Middle frontal gyrus (tissue), 1 donor: ENCODE data around the gene MT1F.
"Not testable (repeated sequence)": the region's sequence is repeated elsewhere in the genome, so short reads cannot be mapped to it uniquely, and the experiment has no call there.

Experiments used
- DNase-seq: peaks from one replicate; pipeline ENCODE4 v3.0.0-alpha.2; 2015; ENCODE audit warnings: low spot score; ENCODE audit errors: extremely low spot score

MT1F gene

DNA sequence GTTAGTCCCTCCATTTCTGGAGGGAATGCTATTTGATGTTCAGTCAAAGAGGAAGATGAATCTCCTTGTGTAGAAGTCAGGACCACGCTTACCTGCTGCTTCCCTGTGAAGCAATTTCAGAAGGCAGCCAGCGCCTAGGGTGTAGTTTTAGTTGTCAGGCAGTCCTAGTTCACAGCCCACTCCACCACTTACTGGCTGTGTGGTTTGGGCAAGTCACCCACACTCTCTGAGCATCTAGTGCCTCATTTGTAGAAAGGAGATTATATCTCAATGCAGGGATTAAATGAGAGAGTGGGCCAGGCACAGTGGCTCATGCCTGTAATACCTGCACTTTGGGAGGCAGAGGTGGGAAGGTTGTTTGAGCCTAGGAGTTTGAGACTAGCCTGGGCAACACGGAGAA is 14.4 kb downstream of the MT1F start:
- not testable (repeated sequence) for DNase-seq

DNA sequence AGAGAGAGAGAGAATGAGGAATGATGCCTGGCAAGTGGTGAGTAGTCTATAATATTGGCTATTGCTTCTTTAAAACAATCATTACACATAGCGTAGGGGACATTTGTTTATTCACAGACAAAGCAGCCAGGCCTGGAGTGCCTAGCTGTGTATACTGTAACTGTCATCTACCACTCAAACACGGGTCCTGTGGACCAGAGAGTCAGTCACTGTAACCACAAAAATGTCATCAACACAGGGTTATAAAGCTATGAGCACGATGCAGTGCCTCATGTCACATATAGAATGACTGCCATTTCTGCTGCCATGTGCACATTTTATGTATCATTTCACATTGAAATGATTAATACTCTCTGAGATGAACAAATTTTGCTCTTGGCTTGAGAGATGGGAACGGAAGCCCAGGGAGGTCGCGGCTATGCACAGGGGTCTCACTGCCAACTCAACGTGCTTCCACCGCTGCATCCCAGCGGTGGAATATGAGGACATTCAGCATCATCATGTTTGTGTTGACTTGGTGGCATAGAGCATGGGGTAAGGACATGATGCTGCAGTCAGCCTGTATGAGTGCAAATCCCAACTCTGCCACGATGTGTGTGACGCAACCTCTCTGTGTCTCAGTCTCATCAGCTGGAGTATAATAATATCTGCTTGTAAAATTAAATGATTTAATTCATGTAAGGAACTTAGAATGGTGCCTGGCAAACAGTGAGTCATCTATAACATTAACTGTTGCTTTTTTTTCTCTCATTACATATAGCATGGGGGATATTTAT is 15.2 kb downstream of the MT1F start:
- no peak for DNase-seq

DNA sequence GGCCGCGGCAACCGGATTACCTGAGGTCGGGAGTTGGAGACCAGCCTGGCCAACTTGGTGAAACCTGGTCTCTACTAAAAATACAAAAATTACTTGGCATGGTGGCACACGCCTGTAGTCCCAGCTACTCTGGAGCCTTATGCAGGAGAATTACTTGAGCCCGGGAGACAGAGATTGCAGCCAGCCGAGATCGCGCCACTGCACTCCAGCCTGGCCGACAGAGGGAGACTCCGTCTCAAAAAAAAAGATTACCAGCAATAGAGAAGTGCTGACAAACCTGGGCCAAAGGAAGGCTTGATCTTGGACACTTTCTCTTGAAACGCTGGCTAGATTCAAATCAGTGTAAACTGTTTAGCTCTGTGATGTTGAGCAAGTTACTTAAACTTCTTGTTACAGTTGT is 16.2 kb downstream of the MT1F start:
- no peak for DNase-seq

DNA sequence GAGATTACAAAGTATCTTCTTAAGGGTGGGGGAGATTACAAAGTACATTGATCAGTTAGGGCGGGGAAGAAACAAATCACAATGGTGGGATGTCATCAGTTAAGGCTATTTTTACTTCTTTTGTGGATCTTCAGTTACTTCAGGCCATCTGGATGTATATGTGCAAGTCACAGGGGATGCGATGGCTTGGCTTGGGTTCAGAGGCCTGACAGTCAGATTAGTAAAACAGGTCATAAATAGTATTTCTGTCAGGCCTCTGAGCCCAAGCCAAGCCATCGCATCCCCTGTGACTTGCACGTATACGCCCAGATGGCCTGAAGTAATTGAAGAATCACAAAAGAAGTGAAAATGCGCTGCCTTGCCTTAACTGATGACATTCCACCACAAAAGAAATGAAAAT is 16.8 kb downstream of the MT1F start:
- DNase-seq: not testable (repeated sequence)

DNA sequence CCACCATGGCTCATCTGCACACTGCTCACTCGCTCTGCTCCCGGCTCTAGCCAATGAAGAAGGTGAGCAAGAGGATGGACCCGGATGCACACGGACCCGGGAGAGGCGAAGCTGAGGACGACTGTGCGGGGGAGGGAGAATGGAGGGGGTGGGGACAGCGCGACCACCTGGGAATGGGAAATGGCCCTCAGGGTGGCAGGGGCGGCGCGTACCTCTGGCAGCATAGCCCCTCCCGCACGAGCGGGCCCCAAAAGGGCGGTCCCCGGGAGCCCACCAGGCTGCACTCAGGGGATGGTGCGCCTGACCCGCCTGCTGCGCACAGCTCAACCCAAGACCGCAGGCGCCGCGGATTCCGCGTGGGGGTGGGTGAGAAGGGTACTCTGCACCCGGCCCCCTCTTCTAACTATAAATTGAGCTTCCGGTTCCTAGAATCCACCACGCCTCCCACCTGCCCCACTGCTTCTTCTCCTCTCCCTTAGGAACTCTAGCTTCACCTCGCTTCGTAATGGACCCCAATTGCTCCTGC is 18.0 kb downstream of the MT1F start:
- DNase-seq: no peak

DNA sequence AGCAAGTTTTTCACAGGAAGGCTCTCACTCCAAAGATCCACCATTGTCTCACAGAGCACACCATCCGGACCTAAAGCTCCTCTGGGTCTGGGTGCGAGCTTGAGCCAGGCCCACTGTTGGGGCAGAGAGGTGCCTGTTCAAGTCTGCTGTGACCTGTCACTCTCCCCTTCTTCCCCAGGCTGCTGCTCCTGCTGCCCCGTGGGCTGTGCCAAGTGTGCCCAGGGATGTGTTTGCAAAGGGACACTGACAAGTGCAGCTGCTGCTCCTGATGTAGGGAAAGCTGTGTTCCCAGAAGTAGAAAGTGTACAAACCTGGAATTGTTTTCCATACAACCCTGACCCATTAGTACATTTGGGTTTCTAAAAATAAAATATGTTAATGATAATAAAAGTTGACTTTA is 19.7 kb downstream of the MT1F start:
- DNase-seq: no peak

DNA sequence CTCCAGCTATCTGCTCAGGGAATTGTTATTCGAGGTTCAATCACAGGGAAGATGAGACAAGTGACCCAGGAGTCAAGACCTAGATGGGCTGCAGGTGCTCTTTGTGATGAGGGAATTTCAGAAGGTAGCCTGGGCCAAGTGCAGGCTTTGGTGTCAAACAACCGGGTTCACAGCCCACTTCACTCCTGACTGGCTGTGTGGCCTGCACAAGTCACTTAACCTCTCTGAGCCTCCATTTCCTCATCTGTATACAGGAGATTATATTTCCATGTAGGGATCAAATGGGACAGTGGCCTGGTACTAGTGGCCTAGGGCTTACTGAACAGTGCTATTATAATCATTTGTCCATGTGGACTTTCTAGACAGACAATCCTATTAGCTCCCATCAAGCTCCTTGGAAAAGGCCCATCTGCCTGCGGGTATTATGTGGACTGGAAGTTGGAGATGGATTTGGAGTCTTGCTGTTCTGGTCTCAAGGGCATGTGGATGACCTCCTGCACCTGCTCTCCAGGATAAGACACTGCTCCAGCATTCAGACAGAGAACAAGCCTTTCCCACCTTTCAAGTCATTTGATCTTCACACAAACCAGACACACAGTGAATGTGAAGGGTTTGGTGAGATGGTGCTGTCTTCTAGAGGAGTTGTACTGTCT is 21.4 kb downstream of the MT1F start:
- DNase-seq: no peak

DNA sequence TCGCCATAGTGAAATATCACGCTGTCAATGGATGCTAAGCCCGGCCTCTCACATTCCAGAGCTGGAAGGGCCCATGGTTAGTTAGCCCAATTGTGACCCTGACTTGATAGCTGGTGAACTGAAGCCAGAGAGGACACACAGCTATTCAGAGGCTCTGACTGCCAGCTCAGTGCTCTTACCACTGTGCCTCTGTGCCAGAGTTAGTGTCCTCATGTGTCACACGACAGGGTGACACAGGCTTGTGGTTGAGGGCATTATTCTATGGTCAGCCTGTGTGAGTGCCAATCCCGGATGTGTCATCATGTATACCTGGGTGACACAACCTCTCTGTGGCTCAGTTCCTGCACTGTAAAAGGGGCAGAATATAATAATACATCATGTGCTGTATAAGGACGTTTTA is 22.1 kb downstream of the MT1F start:
- no peak for DNase-seq

DNA sequence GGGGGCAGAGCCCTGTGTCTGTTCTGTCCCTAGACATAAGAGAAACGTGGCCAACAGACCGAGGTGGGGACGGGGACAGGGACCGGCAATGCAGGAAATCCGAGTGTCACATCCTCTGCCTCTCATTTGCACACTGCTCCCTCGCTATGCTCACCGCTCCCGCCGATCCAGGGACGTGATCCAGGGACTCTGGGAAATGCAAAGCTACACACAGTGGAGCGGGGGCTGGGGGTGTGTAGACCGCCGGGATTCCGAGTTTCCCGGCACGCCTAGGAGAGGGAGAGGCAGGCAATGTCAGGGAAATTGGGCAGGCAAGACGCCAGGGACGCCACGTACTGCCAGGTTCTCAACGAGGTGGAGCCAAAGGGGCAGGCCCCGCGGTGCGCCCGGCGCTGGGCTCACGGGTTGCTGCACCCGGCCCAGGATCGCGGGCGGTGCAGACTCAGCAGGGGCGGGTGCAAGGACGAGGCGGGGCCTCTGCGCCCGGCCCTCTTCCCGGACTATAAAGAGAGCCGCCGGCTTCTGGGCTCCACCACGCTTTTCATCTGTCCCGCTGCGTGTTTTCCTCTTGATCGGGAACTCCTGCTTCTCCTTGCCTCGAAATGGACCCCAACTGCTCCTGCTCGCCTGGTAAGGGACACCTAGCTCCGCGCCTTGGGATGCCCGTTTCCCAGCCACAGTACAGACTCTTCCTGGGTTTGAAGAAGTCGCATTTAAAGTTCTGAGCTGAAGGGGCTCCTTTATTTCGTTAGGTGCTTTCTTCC is 24.4 kb downstream of the MT1F start, which contains the start of gene MT1X:
Gene MT1X (plus strand): TSS at position 532 of the 764 bp plus-strand sequence. CDS start 71 bp downstream, at position 603.
- peak; percentile 73 for DNase-seq

DNA sequence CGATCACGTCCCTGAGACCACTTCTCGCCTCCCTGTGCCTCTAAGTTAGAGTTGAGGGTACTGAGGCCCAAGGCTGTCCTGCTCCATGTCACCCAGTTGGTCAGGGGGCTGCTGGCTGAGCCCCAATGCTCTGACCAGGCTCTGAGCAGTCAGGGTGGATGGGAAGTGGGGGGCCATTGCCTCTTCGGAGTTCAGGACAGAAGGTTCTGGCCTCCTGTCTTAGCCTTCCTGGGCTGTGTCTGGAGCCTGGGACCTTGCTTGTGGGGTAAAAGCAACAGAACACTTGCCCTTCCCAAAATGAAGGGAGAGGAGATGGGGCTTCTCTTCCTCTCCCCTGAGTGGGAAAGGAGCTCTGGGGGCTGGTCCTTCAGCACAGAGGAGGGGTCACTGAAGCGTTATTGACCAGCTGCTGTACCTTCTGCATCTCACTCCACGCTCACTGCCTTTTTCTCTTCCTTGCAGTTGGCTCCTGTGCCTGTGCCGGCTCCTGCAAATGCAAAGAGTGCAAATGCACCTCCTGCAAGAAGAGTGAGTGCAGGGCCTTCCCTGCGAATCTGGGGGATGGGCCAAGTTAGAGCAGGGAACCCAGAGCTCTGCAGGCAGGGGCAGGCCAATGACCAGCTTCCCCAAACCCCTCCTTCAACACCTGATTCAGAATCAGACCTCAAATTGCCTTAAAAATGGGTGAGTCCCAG is 25.1 kb downstream of the MT1F start:
- DNase-seq: no peak

DNA sequence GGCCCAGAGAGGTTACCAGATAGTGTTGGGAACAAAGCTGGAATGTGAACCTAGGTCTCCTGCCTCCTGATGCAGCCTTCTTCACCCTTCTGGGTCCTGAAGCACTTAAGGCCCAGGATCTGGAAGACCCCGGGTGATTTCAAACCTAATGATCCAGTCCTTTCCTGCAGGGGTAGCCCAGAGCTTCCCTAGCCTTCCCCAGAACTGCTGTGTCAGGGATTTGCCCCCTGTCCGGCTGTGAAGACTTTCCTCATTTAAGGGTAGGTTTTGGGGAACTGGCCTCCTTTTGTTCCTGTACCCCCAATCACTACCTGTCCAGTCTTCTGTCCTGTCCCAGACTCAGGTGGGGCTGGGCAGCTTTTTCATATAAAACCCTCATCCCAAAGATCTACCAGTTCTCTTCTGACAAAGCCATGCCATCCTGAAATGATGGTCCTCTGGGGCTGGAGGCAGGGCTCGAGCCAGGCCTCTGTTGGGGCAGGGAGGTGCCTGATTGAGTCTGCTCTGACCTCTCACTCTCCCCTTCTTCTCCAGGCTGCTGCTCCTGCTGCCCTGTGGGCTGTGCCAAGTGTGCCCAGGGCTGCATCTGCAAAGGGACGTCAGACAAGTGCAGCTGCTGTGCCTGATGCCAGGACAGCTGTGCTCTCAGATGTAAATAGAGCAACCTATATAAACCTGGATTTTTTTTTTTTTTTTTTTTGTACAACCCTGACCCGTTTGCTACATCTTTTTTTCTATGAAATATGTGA is 25.8 kb downstream of the MT1F start:
- DNase-seq: no peak

DNA sequence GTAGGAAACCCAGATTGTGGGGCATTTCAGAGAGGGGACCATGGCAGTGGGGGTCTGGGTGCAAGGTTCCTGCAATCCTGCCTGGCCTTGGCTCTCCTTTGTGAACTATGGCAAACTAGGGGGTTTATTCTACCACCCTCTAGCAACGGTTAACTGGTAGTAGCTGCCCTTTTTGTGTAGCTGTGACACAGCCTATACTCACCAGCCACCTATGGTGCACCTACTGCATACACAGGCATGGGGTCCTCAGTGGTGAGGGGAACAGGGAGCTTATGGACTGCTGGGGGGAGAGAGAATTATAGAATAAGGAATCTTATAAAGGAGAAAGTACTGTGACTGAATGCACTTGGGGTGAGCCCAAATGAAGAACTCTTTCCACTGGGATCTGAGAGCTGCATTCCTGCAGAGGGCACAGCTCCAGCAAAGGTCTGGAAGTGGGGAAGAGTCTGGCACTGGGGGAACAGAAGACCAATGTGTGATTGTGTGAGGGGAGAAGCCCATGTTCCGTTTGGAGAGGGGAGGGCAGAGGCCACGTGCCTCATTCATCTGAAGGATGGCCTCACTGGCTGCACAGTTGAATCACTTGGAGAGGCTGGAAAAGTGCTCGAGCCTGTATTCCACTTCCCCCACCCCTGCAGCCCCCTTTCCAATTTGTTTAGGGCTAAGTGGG is 26.6 kb downstream of the MT1F start:
- no peak for DNase-seq

DNA sequence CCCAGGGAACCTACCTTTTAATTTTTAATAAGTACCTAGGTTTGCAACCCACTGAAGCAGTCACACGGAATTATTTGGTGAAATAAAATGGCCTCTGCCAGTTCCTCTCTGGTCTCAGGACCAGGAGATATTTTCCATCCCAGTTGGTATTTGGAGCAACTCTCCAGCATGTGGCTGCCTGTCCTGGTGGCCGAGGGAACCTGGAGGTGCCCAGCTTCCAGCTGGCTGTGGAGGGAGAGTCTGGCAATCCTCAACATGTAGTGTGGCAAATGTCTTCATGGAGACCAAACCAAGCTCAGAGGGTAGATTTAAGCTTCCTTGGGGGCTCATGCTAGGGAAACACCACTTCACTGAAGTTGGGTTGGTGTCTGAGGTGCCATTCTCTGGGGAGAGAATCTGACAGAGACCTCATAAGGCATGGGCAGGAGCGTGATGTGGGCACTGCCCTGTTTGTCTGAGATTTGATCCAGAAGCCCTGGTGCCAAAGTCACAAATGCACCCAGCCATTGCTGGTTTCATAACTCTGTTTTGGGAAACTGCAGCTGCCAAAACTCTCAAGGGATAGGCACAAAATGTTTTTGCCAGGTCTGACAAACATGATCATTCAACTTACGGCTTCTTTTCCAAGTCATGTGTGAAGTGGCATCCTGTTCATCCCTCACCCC is 27.3 kb downstream of the MT1F start:
- DNase-seq: no peak

DNA sequence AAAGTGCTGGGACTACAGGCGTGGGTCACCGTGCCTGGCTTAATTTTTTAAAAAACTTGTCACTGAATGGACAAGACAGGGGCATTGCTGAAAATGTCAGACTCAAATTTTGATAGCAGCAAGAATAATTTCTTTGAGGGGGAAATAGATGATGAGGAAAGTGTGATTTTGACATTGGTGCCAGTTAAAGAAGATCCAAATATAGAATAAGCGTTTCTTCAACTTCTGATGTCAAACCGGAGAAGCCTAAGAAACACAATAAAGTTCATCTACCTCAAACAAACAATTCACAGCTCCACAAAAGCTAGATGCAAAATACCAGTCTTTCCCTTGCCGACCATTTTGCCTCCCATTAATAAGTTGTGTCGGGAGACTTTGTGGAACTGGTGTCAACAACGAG is 29.0 kb downstream of the MT1F start:
- no peak for DNase-seq

DNA sequence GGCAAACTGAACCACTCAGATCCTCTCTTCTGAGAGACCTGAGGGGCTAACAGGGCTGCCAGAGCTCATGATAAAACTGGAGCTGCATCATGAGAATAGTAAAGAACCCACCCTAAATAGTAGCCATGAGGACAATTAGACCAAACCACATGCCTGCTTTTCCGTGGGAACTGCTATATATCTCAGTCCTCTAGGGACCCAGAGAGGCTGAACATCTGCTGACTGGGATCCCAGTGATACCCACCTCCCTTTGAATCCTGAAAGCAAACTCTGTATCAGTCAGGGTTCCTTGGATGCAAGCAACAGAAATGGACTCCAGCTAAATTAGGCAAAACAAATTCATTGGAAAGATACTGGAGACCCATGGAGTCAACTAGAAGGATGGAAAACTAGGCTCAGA is 31.0 kb downstream of the MT1F start:
- no peak for DNase-seq

DNA sequence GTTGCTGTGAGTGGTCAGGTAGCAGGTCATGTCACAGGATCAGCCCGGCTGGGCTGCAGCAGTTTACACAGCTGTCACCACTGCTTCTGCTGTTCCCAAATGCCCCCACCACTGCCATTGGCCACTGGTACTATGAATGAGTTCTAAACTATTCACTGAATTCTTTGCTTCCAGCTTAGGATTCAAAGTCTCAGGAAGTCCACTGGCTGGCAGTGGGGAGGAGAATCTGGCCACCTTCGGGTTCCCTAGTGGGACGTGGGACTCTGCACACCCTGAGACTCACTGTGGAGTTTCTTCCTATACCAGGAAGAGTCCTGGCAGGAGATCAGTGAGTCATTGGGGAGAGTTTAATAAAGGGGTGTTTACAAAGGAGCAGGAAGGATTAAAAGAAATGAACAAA is 31.4 kb downstream of the MT1F start:
- no peak for DNase-seq

DNA sequence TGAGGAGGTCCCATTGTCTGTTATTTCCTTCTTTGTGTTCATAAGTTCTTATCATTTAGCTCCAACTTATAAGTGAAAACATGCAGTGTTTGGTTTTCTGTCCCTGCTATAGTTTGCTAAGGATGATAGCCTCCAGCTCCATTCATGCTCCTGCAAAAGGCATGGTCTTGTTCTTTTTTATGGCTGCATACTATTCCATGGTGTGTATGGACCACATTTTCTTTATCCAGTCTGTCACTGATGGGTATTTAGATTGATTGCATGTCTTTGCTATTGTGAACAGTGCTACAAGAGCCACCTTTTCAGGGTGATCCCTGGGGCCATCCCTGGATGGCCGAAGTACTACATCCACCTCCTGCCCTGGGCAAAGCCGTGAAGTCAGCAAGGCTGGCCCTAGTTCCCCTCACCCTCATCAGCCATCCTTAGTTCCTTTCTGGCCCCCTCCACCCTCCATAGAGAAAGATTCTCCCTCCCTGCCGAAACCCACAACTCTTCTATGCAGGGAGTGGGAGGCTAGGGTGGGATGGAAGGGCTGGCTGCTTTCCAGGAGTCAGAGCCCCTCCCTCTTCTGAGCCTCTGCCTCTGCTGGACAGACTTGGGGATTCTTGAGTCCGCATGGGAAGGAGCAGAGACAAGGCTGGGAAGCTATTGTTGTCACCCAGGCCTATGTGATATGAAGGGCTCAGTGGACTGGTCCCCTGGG is 32.8 kb downstream of the MT1F start:
- no peak for DNase-seq

DNA sequence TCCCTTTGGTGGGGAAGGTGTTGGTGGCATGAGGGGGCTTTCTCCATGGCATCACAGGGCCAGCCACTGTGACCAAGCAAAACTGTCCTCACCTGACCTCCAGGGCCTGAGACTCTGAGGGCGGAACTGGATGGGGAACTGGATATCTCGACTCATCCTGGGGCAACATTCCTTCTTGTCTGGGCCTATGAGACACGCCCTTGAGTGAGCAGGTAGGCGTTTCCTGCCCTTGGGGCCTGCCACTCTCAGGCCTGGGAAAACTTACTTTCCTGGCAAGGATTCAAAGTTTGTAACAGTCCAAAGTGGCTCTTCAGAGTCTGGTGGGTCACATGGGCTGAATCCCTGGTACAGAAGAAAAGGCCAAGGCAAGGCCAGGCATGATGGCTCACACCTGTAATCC is 34.1 kb downstream of the MT1F start:
- no peak for DNase-seq

DNA sequence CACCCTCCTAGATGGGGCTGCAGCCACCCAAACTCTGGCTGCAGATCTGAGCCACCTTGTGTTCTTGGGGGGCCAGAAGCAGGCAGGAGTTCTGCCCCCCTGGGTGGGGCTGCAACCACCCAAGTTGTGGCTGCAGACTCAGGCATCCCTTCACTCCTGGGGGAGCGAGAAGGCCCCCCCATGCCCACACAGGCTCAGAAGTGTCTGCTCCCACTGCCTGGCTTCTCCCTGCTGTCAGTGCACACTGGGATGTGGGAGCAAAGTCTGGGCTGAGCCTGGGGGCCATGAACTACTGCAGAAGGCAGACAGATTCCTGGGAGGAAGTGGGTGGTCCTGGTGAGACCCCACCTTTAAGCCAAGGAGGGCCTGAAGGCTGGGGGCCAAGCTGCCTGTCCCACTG is 37.5 kb downstream of the MT1F start:
- no peak for DNase-seq
